Right lobe of liver (tissue), 6 donors: ENCODE data around the gene ADGRL2. TPM values are rescaled to one million over a fixed set of nuclear protein-coding genes. Genes with fewer than 3 reads are reported as not detected.

ENCODE experiments used
- ATAC-seq, 4 donors: fragments of 200-7000 bp; cut with Tn5 transposase; one replicate each; pipeline ENCODE4 v1.9.1; 2020; ENCODE audit warnings: mild to moderate bottlenecking in 4 of 4, moderate library complexity in 4 of 4
- DNase-seq, 3 donors: peaks; one replicate each; pipeline ENCODE4 v3.0.0-alpha.2; 2020
- H3K27ac ChIP-seq, 3 donors: fragments of 200-600 bp; one replicate each; pipeline ENCODE4 v1.8.0; 2022
- H3K27me3 ChIP-seq, 2 donors: fragments of 200-600 bp; one replicate each; pipeline ENCODE4 v1.8.0; 2022
- H3K36me3 ChIP-seq, 4 donors: fragments of 200-600 bp; sonication (generic) in 1 of 4; one replicate each; pipeline versions ENCODE4 v1.5.1 to v1.8.0; 2017 to 2022; ENCODE audit warnings: control low read depth in 1 of 4
- H3K4me1 ChIP-seq, 4 donors: fragments of 200-600 bp; sonication (generic) in 1 of 4; one replicate each; pipeline versions ENCODE4 v1.5.1 to v1.8.0; 2017 to 2022; ENCODE audit warnings: control low read depth in 1 of 4
- H3K4me3 ChIP-seq, 3 donors: fragments of 200-600 bp; one replicate each; pipeline ENCODE4 v1.8.0; 2022
- H3K9me3 ChIP-seq, 4 donors: fragments of 200-600 bp; sonication (generic) in 1 of 4; one replicate each; pipeline versions ENCODE4 v1.5.1 to v1.8.0; 2017 to 2022; ENCODE audit warnings: control low read depth in 1 of 4
- POLR2A ChIP-seq: fragments of 450-650 bp; IDR thresholded peaks from one replicate; pipeline ENCODE4 v1.6.1; 2017; ENCODE audit warnings: antibody characterized with exemption, mild to moderate bottlenecking
- WGBS: methylation state at CpG from one replicate; pipeline ENCODE4 v1.1.6; 2018; ENCODE audit warnings: low coverage, low lambda C conversion rate; ENCODE audit not compliant: insufficient coverage; ENCODE audit errors: missing lambda C conversion rate; 5-methylcytosine and 5-hydroxymethylcytosine counted together
- intact Hi-C, 2 donors: fragments of 100-400 bp; cut with DNase I; formaldehyde crosslinking; loops; one replicate each; pipeline versions ENCODE4 v1.11.2 to v1.14.1; 2022
- total RNA-seq, 6 experiments: library from RNA; depleted of rRNA in 2 of 6; stranded (reverse); fragments of >200 nt in 2 of 6; fragmentation: NEBNext Ultra II Directional in 3 of 6; extraction: Animal tissue kit (Norgen Biotek cat#: 25700) in 3 of 6; gene quantifications; one replicate each; pipeline versions ENCODE4 v1.1.0 to v1.2.4, GENCODE V29; 2016 to 2023
- TF ChIP-seq, protein P1 (sequence below), 4 donors: fragments of 200-600 bp in 3 of 4; fragments of 450-650 bp in 1 of 4; IDR thresholded peaks; one replicate each; pipeline versions ENCODE4 v1.5.1 to v1.8.0; 2016 to 2022; ENCODE audit warnings: antibody characterized with exemption in 4 of 4, mild to moderate bottlenecking in 2 of 4
- donor health status: DM: no; HTN: yes; CAD: no.
- donor health status: DM: no; HTN: no; CAD: no.
- donor health status: DM: no; HTN: no; CAD: no.
- donor health status: DM: no; HTN: yes; CAD: no.
- donor health status: DM: no; HTN: yes; CAD: no.

ADGRL2 gene
- total RNA-seq, 6 experiments from 2014 or later: 38.0 to 72.3 (median 51.2) TPM

DNA sequence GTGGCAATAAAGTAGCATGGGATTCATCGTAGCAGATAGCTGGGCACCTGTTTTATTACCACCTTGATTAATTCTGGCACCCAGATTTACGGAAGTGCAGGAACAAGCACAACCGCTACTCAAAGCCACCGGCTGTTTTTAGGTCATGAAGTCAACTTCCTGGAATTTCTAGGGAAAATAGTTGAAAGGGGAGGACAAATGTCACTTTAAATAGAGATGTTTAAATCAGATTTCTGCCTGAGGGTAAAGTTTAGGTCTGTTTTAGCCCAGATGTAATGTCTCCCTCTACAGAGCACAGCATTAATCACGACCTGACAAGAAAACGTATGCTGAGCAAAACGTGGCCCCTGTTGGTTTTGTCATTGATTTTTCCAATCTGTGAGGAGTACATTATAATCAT is 8.0 kb downstream of the ADGRL2 start:
- H3K27ac ChIP-seq: peak overlapping the region; percentile 13 to 47 (median 46)
- peak; percentile 69 to 82 (median 80) for ATAC-seq

DNA sequence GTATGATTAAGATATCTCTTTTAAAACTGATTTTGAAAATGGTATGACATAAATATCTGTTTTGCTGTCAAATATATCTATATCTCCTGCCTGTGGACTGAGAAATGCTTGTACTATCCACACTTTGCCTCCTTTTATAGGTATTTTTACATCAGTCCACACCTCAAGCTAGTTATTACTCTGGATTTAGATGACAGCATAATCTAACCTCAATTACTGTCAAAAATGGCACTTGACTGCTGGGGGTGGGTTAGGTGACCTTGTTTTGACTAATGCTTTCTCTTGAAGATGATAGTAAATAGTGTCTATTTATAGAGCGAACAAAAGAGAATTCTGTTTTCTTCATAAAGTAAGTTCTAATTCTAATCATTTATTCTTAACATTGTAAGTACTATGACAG is 9.1 kb downstream of the ADGRL2 start:
- intact Hi-C loops: no loop called here
- WGBS: 94% methylated on average over 1 of the region's 1 CpG

More for the DNA sequence above, 8.0 kb downstream of the ADGRL2 start:
- Histone ChIP-seq H3K36me3 (no peaks in the 10 kb centered on the region), H3K9me3 (no peaks in the 10 kb centered on the region), H3K27me3 (no peaks in the 10 kb centered on the region), H3K4me1 (peaks cover 0 to 86% (median 20%) of the 10 kb centered on the region in 4 donors), H3K4me3 (peak overlapping the region in 2 of 3 donors; percentile 5 to 15)
- intact Hi-C loops: no loop called here
- DNase-seq: no peak
- TF ChIP-seq POLR2A: no peak
- TF ChIP-seq, protein P1, sequence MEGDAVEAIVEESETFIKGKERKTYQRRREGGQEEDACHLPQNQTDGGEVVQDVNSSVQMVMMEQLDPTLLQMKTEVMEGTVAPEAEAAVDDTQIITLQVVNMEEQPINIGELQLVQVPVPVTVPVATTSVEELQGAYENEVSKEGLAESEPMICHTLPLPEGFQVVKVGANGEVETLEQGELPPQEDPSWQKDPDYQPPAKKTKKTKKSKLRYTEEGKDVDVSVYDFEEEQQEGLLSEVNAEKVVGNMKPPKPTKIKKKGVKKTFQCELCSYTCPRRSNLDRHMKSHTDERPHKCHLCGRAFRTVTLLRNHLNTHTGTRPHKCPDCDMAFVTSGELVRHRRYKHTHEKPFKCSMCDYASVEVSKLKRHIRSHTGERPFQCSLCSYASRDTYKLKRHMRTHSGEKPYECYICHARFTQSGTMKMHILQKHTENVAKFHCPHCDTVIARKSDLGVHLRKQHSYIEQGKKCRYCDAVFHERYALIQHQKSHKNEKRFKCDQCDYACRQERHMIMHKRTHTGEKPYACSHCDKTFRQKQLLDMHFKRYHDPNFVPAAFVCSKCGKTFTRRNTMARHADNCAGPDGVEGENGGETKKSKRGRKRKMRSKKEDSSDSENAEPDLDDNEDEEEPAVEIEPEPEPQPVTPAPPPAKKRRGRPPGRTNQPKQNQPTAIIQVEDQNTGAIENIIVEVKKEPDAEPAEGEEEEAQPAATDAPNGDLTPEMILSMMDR (IDR thresholded peaks at IDR 0.05): peak; percentile 18 to 33 (median 27)
- WGBS: 8% methylated on average over 7 of the region's 7 CpGs

DNA sequence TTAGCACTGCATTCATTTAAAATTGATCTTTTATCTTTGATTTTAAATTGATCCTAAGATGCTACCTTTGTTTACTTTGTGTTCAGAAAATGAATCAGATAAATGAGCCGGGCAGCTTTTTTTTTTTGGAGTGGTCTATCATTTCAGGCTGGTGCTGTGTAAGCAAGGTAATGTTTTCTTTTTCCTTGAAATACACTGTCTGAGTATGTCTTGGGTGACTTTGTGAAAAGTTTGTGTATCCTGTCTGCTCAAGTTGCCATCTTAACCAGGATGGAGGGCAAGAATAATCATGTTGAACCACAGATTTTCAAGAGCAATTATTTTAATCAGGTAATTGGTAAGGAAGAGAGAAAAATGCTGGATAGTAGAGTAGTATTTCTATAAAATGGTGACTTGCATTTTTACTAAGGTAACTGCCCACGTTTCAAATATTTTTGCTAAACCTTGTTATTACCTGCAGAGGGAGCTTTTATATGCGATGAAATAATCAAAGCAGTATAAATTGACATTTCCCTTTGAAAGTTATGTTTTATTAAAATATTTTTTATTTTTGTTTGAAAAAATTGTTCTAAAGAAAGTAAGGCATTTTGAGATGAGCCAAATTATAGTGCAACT is 11.1 kb downstream of the ADGRL2 start:
- peaks cover 0 to 57% (median 10%) of the 10 kb centered on the region in 4 donors for H3K4me1 ChIP-seq
- TF ChIP-seq, protein P1 (IDR thresholded peaks at IDR 0.05): peak; percentile 30 to 54 (median 42)
- TF ChIP-seq POLR2A: no peak
- H3K27ac ChIP-seq: peak overlapping the region in 1 of 3 donors; percentile 39
- ATAC-seq (peak; percentile 50 to 63 (median 62)), DNase-seq (no peak)
- no peaks in the 10 kb centered on the region for H3K27me3 ChIP-seq
- intact Hi-C loops: no loop called here
- H3K36me3 ChIP-seq: no peaks in the 10 kb centered on the region
- no peak overlapping the region for H3K4me3 ChIP-seq
- no peaks in the 10 kb centered on the region for H3K9me3 ChIP-seq
- WGBS: 15% methylated on average over 3 of the region's 3 CpGs

More for the DNA sequence above, 9.1 kb downstream of the ADGRL2 start:
- Histone ChIP-seq H3K36me3 (no peaks in the 10 kb centered on the region), H3K4me3 (no peak overlapping the region), H3K27me3 (no peaks in the 10 kb centered on the region), H3K27ac (peak overlapping the region in 1 of 3 donors; percentile 3), H3K9me3 (no peaks in the 10 kb centered on the region), H3K4me1 (peaks cover 0 to 76% (median 16%) of the 10 kb centered on the region in 4 donors)
- no peak for ATAC-seq
- TF ChIP-seq, protein P1 (IDR thresholded peaks at IDR 0.05): no peak
- TF ChIP-seq POLR2A: no peak
- no peak for DNase-seq

DNA sequence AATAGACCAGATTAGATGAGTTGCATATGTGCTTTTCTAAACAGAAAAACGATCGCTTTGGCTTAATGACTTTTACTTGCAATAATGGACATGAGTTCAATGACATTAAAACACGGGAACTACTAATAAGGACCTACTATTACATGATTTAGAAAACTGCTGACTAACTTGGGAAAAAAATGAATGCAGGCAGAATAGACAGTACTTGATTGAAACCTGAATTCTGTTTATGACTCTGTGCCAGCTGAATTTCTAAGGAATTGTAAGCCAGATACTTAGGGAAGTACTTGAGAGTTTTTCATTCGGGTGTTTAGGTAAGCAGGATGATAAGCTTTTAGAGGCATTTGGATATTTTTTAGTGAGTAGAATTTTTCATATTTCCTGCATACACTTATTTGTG is 12.0 kb downstream of the ADGRL2 start:
- Histone ChIP-seq H3K9me3 (no peaks in the 10 kb centered on the region), H3K4me3 (no peak overlapping the region), H3K27me3 (no peaks in the 10 kb centered on the region), H3K36me3 (no peaks in the 10 kb centered on the region), H3K27ac (peak overlapping the region in 1 of 3 donors; percentile 39), H3K4me1 (peaks cover 0 to 49% (median 8%) of the 10 kb centered on the region in 4 donors)
- TF ChIP-seq POLR2A: no peak
- TF ChIP-seq, protein P1 (IDR thresholded peaks at IDR 0.05): no peak
- intact Hi-C loops: no loop called here
- ATAC-seq: peak; percentile 54 to 69 (median 56)
- WGBS: 18% methylated on average over 4 of the region's 4 CpGs
- no peak for DNase-seq
